Activated gamma-delta T cell (primary cell): ENCODE results near the gene S1PR1.

Source experiments
- DNase-seq: peaks from one replicate; lab custom pipeline; 2025; lab: John Stamatoyannopoulos, UW

The S1PR1 gene

GRCh38 chr1:101280049-101280592 is 43.3 kb downstream of the S1PR1 start:
- no peak for DNase-seq

DNA sequence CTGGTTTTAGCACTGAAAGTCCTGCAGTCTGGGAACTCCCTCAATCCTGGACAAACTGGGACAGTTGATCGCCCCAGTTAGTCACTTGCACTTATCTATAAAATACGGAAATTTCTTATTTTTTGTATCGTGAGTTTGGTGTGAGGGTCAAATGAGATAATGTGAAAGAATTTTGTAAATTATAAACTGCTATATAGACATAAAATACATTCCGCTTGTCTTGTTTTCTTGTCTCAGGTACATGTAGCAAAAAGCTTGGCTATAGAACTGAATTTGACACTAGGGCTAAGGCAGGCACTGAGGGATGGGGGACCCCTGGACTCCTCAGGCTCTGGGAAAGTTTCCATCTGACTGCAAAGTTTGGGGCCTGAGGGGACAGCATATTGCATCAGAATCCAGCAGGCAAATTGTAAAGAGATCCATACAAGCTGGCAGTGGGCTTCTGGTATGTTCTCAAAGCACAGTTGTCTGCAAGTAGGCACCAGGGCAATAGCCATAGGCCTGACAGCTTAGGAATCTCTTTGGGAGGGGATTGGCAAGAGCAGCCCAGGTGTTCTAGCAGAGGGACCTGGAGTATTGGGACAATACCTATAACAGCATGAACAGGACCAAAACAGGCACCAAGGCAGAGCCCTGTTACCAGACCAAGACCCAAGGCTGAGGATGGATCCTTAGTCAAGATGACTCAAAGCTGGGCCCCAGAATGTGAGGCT is 44.3 kb downstream of the S1PR1 start:
- DNase-seq, result no peak

DNA sequence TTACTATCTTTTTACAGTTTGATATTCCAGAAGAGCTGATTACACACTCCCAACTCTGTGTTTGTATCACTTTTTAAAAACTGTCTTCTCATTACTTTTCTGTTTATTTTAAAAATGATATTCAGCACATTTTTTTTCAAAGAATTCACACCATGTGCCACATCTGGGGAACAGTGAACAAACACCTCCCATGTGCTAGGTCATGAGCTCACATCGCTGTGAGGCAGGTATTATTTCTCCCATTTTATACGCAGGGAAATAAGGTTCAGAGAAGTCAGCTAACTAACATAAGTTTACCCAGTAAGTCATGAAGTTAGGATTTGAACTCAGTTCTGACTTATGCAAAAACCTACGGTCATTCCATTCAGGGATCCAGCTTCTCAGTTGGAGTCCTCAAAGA is 44.9 kb downstream of the S1PR1 start:
- no peak for DNase-seq

DNA sequence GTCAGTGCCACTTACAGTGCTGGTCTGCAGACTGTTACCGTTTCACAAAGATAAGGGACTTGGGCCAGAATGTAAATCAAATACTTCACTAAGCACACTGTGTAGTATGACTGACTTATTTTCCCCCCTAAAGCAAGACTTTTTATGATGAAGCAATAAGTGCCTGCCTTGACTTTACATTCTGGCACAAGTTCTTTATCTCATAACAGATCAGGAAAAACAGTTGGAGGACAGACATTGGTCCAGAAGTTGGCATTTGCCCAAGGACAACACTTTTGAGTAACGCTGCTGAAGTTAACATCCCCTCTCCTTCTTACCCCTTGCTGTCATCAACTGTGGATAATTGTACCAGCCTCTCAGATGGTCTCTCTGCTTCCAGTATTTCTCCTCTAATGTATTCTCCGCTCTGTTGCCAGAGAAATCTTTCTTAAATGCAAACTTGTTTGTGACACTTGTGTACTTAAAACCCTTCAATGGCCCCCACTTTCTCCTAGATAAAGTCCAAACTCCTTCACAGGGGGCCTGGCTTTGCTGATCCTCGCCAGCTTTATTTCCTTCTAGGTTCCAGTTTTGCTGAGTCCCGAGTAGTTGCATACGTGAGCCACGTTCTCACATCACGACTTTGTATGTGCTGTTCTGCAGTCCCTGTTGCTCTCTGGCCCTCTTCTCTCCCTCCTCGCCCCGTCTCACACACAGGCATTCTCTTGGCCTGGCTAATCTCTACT is 45.7 kb downstream of the S1PR1 start:
- DNase-seq, result no peak

- DNase-seq, result no peak
Observed at GRCh38 chr1:101283443-101283842, 46.6 kb downstream of the S1PR1 start.

- no peak for DNase-seq
Observed at GRCh38 chr1:101284021-101284420, 47.2 kb downstream of the S1PR1 start.

- DNase-seq, result no peak
Observed at GRCh38 chr1:101284622-101285218, 47.9 kb downstream of the S1PR1 start.

- no peak for DNase-seq
Observed at GRCh38 chr1:101285922-101286570, 49.2 kb downstream of the S1PR1 start.

DNA sequence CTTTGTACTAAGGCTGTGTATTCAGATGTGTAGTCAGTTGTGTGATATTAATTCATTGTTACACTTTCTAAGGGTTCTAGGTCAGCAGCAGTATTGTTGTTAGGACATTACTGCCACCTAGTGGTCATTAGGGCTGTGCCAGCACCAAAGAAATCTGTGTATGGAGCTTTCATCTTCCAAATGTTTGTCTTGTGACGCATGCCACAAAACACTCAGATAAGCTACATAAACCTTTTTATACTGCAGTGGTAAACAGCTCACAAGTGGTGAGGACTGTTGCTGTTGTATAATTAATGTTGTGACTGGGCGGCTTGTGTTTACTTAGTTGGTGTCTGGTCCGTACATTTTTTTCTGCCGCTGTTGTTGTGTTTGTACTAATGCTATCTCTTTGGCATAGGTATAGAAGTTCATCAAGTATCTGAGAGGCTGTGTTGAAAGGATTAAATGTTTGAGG is 51.7 kb downstream of the S1PR1 start:
- no peak for DNase-seq

GRCh38 chr1:101290119-101290921 is 53.5 kb downstream of the S1PR1 start:
- no peak for DNase-seq
